ENCODE measurements around the gene CYSRT1.
"Not testable (repeated sequence)": the region's sequence is repeated elsewhere in the genome, so short reads cannot be mapped to it uniquely, and the experiment has no call there.

CYSRT1 gene

GRCh38 chr9:137252555-137253506, 27.9 kb downstream of the CYSRT1 start:
- DNase-seq (ENCODE audit: low spot score): no peak

DNA sequence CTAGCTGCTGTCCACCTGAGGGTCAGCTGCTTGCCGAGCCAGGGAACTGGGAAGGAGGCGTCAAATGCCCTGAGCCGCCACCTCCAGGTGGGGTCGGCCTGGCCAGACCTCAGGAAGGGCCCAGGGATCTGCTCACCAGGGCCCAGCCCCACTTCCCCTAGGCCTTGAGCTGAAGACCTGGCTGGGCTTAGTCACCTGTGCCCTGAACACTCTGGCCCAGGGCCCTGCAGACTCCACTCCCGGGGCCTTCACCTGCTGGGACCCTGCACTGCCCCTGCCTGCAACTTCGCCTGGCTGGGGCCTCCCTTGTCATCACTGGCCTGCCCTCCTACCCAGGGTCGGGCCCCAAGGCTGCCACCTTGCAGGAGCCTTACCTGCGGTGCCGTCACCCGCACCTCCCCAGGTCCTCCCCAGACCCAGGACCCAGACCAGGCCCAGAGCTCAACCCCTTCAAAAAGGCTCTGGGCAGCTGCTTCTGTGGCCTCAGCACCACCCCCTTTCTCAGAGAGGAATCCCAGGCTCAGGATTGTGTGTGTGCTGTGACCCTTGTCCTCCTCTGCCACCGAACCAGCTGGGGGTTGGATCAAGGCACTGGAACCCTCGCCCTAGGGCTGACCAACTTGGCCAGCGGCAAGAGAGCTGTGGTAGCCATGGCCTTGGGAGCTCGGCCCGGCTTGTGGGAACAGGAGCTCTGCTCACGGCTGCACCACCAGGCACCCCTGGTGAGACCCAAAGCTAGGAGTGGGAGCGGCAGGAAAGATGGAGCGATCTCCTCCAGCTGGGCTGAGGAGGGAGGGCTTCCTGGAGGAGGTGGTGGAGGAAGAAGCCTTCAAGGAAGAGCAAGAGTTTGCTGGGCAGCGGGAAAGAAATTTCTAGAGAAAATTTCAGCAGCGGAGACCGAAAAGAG, 29.0 kb downstream of the CYSRT1 start:
- no peak for DNase-seq (ENCODE audit: low spot score)

DNA sequence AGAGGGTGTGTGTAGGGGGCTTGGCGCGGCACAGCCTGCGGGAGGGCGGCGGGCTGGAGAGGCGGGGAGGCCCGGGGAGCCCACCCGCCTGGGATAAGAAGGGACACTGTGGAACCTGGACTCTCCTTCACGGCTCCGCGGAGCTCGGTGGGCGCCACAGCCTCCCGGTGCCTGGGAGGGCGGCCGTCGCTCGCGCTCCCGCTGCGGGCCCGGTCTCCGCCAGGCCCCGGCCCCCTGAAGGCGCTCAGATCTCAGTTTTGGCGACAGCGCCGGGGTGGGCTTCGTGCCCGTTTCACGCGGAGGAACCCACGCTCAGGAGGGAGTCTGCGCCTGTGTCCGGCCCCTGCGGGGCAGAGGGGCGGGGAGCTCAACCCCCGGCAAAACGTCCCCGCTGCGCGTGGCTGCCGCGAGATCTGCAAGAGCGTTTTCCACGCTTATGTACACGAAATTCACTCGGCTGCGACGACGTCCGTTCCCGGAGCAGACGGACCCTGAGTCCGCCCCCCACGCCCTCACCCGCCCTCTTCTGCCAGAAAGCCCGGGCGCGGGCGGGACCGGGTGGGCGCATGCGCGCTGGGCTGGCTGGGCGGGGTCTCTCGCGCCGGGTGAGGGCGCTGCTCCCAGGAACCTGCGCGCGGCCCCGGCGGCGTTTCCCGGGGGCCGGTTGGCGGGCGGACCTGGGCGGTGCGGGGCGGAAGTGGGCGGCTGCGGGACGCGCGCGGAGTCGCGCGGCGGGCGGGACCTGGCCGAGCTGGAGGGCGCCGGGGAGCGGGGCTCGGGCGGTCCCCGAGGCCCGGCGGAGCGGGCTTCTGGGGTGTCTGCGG, 29.9 kb downstream of the CYSRT1 start, which contains the start of gene NELFB:
NELFB (plus strand) TSS at position 704 of the 824 bp plus-strand sequence.
- DNase-seq (ENCODE audit: low spot score): peak; percentile 98

DNA sequence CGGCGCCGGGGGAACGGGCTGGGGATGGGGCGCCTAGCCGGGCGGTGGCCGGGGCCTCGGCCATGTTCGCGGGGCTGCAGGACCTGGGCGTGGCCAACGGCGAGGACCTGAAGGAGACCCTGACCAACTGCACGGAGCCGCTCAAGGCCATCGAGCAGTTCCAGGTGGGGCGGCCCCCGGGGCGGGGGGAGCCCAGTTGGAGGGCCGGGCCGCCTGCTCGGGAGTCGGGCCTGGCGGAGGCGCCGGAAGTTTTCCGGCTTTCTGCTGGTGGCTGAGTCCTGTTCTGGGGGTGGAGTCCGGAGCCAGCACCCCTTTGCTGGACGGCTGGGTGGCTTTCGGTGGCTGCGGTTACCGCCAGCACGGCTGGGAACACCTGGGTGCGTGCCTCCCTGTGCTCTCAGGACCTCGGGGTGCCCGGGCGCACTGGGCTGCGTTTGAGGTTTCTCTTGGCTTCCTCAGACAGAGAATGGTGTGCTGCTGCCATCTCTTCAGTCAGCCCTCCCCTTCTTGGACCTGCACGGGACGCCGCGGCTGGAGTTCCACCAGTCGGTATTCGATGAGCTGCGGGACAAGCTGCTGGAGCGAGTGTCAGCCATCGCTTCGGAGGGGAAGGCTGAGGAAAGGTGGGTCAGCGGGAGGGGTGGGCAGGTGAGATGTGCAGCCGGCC, 30.6 kb downstream of the CYSRT1 start:
- DNase-seq (ENCODE audit: low spot score): peak; percentile 41

- DNase-seq (ENCODE audit: low spot score): no peak
Observed at GRCh38 chr9:137256362-137256761, 31.4 kb downstream of the CYSRT1 start.

DNA sequence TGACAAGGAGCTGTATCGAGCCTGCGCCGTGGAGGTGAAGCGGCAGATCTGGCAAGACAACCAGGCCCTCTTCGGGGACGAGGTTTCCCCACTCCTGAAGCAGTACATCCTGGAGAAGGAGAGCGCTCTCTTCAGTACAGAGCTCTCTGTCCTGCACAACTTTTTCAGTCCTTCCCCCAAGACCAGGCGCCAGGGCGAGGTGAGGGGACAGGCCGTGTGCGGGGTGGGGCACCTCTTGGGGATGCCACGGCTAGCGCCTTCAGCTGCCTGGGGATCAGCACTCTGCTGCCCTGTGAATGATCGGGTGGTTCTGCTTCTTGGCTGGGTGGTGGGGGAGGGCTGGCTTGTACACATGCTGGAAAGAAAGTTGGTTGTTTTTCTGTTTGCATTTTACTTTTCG, 31.9 kb downstream of the CYSRT1 start:
- no peak for DNase-seq (ENCODE audit: low spot score)

DNA sequence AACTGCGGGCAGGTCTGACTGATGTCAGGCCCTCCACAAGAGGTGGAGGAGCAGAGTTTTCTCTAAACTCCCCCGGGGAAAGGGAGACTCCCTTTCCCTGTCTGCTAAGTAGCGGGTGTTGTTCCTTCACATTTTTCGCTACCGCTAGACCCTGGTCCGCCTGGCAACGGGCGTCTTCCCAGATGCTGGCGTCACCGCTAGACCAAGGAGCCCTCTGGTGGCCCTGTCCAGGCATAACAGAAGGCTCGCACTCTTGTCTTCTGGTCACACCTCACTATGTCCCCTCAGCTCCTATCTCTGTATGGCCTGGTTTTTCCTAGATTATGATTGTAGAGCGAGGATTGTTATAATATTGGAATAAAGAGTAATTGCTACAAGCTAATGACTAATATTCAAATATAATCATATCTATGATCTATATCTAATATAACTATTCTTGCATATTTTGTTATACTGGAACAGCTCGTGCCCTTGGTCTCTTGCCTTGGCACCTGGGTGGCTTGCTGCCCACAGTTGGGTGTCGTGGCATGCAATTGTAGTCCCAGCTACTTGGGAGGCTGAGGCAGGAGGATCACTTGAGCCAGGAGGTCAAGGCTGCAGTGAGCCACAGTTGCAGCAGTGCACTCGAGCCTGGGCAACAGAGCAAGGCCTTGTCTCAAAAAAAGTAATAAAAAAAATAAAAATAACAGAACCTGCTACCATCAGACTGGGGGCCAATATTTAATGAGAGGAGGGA, 37.4 kb downstream of the CYSRT1 start:
- not testable (repeated sequence) for DNase-seq (ENCODE audit: low spot score)

GRCh38 chr9:137262909-137263285, 37.9 kb downstream of the CYSRT1 start:
- no peak for DNase-seq (ENCODE audit: low spot score)

- DNase-seq (ENCODE audit: low spot score): no peak
Observed at GRCh38 chr9:137263506-137263905, 38.5 kb downstream of the CYSRT1 start.

DNA sequence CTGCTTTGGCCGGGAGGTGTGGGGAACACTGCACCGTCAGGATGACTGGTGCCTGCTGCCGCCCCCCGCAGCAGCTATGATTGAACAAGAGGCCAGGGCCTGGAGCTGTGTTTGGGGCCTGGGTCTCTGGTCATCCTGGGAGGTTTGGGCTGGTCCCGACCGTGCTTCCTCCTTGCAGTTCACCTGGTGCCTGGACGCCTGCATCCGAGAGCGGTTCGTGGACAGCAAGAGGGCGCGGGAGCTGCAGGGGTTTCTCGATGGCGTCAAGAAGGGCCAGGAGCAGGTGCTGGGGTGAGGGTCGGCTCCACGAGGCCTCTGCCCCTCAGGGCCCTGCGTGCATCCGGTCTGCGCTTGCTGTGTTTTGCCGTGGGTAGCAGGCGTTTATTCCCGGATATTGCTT, 39.1 kb downstream of the CYSRT1 start:
- no peak for DNase-seq (ENCODE audit: low spot score)

DNA sequence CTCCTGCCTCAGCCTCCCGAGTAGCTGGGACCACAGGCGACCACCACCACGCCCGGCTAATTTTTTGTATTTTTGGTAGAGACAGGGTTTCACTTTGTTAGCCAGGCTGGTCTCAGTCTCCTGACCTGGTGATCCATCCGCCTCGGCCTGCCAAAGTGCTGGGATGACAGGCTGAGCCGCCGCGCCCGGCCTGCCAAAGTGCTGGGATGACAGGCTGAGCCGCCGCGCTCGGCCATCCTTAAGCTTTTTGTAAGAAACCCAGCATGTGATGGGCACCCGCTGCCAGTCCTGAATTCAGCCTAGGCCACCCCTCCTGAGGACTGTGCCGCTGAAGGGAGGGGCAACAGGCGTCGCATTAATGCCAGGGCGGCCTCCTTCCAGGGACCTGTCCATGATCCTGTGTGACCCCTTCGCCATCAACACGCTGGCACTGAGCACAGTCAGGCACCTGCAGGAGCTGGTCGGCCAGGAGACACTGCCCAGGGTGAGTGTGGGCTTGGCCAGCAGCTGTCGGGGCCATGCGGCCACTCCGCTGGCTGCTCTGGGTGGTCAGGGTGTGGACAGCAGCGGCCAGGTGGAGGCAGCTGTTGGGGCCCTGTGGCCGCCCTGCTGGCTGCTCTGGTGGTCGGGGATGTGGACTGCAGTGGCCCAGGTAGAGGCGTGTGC, 40.7 kb downstream of the CYSRT1 start:
- no peak for DNase-seq (ENCODE audit: low spot score)

DNA sequence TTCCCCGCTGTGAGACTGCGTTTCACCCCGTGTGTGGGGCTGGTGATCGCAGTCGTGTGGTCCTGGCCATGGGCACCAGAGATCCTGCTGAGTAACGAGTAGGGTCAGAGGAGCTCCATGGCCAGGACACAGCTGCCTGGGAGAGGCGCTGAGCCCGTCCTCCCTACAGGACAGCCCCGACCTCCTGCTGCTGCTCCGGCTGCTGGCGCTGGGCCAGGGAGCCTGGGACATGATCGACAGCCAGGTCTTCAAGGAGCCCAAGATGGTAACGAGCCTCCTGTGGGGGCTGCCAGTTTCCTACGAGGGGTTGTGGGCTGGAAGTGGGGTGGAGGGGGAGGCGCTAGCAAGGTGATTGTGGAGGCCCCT, 41.2 kb downstream of the CYSRT1 start:
- no peak for DNase-seq (ENCODE audit: low spot score)

GRCh38 chr9:137266585-137267453, 41.8 kb downstream of the CYSRT1 start:
- DNase-seq (ENCODE audit: low spot score): no peak

DNA sequence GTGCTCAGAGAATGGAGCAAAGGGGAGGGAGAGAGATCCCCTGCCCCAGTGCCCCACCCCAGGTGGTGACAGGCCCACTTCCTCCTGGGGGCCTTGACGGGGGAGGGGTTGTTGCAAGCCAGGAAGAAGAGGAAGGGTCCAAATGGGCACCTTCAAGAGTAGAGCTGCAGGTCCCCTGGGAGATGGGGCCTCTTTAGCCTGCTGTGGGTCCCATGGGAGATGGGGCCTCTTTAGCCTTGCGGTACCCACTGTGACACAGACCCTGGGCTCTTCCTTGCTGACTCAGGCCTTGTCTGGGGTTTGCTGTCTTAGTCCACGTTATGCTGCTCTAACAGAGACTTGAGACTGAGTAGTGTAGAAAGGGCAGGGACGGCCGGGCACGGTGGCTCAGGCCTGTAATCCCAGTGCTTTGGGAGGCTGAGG, 43.0 kb downstream of the CYSRT1 start:
- peak; percentile 78 for DNase-seq (ENCODE audit: low spot score)

- DNase-seq (ENCODE audit: low spot score): no peak
Observed at GRCh38 chr9:137268538-137269201, 43.7 kb downstream of the CYSRT1 start.

DNA sequence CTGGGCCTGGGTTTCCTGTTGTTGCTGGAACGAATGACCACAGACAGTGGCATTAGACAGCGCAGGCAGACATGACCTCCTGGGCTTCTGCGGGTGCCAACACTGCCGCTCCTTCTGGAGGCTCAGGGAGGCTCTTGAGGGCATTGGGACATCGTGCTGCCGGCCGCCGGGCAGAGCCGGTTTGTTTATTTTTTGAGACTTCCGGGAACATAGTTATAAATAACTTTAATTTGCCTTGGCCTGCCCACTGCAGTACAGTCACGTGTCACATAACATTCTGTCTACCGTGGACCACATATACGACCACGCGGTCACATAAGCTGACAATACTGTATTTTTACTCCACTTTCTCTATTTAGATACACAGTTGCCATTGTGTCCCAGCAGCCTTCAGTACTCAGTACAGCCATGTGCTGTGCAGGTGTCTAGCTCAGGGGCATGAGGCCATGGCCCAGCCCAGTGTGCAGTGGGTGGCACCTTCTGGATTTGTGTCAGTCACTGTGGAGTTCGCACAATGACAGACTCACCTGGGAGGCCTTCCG, 44.3 kb downstream of the CYSRT1 start:
- DNase-seq (ENCODE audit: low spot score): peak; percentile 83

DNA sequence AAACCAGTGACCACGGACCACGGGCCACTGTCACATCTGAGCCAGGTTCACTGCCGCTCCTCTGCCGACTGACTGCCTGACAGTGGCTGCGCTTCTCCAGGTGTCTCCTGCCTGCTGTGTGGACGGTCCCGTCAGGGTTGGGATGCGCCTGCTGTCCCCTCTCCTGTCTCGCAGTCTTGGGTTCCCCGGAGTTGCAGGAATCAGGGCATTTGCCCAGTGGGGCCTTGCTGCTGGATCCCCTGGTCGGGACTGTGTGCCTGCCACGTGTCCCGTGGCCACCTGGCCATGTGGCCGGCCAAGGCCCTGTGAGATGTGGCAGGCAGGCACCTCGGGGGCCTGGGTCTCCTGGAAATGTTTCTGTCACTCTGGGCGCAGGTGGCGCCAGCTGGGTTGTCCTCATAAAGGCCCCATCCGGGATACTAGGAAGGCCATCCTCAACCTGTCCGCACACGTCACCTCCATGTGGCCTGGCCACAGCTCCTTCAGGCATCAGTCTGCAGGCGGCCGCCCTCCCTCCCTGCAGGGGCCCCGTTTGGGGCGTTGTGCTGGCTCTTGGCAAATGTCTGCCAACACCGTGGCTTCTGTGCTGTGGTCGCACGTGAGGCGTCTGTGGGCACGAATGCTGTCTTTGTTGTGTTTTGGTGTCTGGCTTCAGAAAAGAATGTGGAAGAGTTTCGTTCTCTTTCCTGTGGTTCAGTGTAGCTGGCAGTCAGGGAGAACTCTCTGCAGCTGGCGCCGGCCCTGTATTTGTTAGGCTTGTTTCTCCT, 46.1 kb downstream of the CYSRT1 start:
- no peak for DNase-seq (ENCODE audit: low spot score)
